AG08396 (cell line): ENCODE measurements around the gene FNDC3B.
A peak's percentile ranks its signal among the peaks of the same experiment; 100 is the strongest.

ENCODE experiments used
- DNase-seq: peaks from one replicate; pipeline ENCODE4 v3.0.0; 2012; ENCODE audit warnings: low spot score, mixed read lengths

Gene FNDC3B

DNA sequence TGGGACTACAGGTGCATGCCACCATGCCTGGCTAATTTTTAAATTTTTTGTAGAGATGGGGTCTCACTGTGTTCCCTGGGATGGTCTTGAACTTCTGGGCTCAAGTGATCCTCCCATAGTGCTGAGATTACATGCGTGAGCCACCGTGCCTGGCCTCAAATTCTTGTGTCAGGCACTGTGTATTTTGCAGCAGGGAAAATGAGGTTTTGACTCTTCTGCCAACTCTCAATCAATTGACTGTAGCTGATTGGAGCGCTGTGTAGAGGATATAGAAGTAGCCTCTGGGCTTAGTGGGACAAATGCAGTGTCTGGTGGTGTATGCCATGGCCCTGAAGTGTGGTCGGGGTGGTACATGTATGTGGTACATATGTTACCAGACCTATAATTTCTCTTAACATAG is 152.3 kb downstream of the FNDC3B start:
- no peak for DNase-seq

DNA sequence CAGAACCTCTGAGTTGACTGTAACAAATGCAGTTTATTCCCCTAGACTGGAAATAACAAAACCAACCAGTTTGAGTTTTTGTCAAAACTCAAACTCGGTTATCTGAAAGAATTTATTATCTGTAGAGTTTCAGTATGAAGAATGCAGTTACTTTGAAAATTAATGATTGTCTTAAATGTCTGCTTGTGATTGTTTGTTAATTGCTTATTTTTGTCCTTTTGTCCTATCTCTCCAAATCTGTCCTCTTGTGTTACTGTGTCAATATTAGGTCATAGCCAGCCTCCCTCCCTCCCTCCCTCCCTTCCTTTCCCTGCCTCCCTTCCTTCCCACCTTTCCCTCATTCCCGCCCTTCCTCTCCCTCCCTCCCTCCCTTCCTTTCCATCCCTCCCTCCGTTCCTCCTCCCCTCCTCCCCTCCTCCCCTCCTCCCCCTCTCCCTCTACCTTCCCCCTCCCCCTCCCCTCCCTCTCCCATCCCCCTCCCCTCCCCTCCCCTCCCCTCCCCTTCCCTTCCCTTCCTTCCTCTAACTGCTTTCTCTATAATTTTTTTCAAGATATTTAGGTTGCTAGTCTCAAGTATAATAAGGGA is 153.5 kb downstream of the FNDC3B start:
- no peak for DNase-seq

DNA sequence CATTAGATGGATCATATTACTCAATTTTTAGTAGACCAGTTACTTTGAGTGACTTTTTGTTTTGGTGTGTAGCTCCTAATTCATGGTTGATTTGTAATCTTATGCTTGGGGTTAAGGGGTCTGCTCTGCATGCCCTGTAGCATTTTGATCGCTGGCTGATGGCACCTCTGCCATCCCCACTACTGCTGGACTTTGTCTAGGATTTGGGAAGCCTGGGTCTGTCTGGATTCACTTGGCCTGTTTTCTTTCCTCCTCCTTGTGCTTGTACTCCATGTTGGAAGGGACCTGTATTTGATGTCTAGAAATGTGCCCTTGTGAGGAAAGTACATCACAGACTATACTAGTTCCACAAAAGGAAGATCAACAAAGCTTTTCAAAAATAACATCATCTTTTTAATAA is 154.1 kb downstream of the FNDC3B start:
- no peak for DNase-seq

DNA sequence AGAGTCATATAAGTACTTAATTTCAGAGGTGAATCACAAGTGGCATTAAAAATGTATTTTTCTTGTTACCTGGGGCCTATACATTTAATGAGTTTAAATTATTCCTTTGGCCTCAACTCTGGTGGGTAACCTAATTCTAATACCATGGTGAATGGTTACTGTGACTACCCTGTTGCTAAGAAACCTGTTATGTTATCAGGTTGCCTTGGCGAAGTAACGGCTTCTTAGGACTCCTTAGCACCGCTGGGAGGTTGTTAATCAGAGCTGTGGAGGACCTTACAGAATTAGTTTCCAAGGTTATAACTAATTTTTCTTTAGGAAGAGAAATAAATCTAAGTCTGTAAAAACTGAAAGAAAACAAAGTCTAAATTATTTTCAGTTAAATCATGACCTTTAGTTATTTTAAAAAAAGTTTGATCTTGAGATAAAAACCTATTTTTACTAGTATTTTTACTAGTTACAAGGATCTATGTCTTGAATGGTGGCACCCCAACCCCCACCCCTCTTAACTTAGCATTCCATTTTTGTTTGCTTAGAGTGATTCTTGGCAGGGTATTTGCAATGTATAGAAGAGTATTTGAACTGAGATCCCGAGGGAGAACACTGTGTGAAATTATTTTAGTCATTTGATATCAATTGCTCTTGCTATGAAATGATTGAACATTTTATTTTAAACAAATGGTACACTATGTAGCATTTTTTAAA is 155.5 kb downstream of the FNDC3B start:
- DNase-seq = no peak

DNA sequence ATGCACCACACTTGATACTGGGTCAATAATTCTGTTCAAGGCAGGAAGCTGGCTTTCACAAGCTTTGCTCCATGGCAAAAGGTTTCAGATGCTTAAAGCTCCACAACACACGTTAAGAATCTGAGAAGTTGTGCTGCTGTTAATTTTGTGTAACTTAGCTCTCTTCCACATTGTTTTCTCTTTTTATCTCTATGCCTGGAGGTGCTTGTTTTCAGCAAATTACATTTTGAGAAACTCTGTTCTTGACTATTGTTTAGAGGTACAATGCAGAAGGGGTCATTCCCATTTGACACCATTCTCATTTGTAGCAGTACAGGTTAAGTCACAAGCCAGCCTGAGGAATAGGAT is 156.0 kb downstream of the FNDC3B start:
- no peak for DNase-seq

DNA sequence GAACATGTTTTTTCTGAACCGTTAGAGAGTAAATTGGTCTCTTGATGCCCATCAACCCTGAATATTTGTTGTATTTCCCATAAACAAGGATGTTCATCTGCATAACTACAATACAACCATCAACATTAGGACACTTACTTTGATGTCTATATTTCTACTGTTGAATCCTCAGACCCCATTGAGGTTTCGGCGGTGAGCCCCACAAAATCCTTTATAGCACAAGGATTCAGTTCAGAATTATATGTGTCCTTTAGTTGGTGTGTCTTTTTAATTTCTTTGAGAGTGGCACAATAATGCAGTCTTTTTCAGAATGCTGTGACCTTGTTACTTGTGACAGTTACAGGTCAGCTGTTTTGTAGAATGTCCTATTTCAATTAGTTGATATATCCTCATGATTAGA is 158.0 kb downstream of the FNDC3B start:
- no peak for DNase-seq

DNA sequence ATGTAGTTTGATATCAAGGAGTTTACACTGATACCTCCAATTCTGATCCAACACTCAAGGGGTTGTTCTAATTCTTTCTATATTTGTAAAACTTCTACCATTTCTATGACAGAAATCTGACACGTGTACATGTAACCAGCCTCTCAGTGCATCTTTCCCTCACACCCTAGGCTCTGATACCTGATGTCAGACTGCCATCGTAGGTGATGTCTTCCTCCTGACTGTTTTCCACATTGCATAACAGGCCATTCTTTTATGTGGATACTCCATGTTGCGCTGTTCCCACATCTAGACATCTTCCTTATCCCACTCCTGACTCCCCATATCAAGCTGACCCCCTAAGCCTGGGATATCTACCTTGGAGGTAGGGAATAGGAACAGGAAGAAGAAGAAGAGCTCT is 159.1 kb downstream of the FNDC3B start:
- no peak for DNase-seq

DNA sequence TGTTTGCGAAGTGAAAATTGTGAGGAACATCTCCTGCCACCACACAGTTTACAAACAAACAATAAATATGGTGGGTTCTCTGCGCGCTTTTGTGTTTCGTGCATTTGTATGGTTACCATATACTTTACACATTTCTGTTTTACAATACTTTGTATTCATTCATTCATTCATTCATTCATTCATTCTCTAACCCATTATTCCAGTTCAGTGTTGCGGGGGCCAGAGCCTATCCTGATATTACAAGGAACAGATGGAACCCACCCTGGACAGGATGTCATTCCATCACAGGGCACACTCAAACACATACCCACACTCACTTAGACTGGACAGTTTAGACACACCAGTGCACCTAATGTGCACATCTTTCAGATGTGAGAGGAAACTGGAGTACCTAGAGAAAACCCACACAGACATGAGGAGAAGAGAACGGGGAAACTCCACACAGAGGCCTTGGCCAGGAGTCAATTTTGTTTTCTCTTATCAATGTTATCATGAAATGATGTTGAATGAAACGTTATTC is 160.5 kb downstream of the FNDC3B start:
- DNase-seq = no peak

DNA sequence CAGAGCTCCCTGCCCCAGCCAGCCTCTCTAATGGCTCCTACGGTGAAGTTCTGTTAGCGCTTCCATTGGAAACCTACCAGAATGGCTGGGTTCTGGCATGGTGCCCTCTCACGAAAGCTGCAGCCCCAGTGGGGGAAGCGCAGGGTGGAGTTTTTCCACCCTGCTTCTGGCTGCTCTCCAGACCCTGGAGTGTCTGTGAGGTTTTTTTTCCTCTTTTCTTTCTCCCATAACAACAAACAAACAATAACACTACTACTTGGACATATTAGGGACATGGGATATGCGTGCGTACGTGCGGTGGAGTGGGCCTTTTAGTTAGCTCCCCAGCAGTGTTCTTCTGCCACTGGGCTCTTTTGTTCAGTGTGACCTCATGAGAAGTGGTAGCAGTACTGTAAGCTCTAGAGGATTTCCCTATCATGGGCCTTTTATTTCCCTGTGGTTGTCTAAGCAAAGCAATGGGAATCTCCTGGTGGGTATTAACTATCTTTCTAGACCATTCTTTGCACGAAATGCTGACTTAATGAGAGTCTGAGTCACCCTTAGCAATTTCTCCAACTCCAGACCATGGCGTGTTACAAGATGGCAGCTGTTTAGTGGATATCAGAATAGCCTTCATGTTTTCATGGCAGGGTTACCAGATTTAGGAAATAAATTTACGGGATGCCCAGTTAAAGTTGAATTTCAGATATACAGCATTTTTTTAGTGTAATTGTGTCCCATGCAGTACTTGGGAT is 161.9 kb downstream of the FNDC3B start:
- DNase-seq = peak; percentile 55

DNA sequence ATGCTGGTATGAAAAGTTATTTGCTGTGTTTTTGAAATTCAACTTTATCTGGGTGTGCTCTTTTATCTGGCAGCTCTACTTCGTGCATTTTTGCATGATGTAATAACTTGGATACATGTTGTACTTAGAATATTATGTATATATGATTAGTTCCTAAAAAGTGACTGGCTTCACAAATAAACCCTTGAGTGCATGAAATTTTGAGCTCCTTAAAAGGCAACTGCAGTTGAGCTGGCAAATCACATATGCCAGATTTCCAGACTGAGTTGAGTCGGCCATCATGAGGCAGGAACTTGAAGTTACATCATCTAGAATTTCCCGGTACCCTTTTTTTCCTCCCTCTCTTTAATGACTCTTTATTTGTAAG is 162.5 kb downstream of the FNDC3B start:
- DNase-seq = peak; percentile 43

DNA sequence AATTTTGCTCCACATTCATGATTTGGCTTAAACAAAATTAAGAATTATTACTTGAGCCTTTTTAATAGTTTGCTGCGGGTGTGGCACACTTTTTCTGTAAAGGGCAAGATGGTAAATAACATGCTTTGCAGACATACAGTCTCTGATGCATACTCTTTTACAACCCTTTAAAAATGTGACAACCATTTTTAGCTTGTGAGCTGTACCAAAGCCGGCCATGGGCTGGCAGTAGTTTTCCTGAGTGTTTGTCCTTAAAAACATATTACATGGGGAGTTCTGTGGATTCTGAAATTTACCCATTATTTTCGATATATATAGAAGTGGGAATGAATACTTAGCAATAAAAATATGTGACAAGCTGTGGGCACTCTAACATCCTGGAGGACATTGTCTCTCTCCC is 163.4 kb downstream of the FNDC3B start:
- no peak for DNase-seq

DNA sequence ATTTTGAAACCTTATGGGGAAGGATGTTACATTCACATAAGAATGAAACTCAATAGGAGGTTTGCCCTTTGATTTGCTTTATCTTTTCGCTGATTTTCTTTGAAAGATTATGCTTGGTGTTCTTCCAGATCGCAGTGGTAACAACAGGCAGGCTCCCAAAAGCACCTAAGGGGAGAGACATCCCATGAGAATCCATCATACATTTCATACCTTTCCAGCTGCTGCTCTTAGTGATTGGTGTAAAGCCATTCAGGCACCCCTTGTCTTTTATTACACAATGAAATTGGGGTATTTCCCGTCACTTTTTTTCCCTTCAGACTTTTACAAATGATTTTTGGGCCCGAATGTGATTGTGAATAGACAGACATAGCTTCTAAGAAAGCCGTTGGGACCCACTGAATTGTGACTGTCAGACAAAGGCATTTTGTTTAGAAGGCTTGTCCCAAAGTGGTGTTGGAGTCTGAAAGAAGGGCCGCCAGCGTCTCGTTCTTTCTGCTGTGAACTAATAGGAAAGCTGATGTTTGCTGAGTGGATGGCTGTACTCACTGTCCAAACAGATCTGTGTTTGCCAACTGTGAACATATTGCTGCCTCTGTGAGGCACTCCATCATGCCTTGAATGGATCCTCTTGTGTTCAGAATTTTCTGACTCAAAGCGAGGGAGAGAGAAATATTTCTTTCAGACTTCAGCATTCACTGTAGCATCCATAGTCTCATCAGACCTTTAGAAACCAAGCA is 164.3 kb downstream of the FNDC3B start:
- DNase-seq = no peak

DNA sequence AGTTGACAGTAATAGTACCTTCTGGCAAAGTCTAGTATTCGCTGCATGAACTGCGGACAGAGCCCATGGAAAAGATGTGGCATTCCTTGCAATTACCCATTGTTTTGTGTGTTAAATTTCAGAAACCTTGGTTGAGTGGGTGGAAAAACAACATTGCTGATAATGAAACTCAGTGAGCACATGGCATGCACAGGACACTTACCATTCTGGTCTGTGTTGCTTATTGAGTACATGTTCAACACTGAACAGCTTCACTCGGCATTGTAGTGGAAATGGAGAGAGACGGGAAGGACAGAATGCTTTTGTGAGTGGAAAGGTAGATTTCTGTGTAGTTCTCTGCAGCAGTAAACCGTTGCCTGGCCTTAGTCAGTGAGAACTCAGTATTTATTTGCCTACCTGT is 165.3 kb downstream of the FNDC3B start:
- no peak for DNase-seq

DNA sequence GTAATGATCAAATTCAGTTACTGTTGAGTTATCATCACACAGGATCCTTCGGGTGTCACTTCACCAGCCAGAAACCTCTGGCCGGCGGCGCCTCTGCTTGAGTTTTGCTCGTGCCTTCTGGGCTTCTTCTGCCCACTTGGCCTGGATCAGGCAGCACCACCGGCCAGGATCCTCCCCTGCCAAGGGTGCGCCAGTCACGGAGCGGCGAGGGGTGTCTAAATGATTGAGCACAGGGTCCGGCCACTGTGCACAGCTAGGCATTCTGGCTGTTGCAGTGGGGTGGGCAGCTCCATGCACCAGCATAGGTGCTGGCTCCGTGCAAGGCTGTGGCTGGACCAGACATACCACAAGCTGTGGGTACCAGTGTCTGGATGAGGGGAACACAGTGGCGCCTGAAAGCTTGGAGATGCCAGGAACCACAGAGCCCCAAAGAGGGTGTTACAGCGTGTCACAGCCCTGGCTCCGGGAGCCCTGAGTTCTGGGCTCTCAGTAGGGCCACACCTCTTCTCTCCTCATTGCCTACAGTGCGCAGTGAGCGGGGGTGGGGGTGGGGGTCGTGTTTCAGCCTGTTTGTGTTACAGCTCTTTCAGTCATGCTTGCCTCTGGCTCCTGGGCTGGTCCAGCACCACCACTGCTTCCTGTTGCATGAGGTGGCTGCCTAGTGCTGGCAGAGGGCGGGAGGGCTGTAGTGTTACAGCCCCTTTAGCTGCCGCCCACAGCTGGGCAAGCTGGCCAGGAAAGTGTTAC is 169.4 kb downstream of the FNDC3B start:
- no peak for DNase-seq

DNA sequence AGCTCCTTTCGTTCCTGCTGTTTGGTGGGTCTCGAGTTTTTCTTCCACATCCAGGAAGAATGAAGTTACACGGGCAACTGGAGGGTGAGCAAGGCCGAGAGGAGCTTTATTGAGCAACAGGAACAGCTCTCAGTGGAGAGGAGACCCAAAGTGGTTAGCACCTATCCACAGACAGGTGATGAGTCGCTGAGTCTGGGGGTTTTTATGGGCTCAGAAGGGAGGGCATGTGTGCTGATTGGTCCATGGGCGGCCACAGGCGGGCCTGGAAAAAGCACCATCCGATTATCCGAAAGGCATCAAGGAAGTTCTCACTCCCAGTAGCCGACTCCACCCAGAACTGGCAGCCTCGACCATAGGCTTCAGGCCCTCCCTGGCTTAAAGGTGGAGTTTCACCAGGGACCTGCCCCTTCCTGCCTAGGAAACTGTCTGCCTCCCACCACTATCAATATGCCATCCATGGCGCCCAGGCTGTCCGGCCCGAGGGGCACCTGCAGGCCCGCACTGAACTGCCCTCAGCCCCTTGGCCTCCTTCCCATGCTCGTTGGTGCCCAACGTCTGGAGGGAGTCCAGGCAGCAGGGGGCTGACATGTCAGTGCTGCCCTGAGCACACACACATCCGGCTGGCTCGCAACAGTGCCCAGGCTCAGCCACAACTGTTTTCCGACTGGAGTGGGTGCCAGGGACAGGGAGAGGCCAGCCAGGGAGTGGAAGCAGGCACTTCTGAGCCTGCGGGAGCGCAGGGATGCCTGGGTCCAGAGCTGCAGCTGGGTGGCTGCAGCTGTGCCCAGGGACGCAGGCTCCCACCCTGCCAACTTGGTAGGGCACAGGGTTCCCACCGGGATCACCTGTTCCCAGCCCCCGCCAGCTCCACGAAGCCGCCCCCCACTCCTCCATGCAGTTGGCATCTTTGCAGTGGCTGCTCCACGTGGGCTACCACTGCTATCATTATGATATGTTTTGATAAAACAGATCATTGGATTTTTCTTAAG is 170.2 kb downstream of the FNDC3B start:
- DNase-seq = no peak

DNA sequence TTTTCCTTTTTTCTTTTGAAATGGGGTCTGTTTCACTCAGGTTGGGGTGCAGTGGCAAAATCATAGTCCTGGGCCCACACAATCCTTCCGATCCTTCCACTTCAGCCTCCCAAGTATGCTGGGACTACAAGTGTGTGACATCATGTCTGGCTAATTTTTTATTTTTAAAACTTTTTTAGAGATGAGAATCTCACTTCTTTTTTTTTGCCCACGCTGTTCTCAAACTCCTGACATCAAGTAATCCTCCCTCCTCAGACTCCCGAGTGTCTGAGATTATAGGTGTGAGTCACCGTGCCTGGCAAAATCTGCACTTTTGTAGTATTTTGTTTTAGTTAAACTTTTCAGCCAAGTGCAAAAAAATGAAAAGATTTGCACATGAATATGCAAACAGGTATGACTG is 171.0 kb downstream of the FNDC3B start:
- DNase-seq = no peak

DNA sequence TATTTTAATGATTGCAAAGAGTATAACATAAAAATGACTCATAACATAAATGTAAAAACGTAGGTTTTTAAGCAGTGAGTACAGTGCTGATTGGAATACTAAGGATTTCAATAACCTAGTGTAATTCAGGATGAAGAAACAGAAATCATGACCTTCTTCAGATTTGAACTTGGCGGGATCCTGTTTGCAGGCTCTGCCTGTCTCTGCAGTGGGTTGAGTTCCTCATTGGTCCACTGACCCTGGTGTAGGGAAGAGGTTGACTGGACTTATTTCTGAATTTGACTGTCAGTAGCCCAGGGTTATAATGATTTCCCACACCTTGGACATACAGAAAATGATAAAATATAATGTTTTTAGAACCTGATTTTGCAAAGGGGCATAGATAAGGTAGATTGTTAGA is 171.7 kb downstream of the FNDC3B start:
- no peak for DNase-seq

DNA sequence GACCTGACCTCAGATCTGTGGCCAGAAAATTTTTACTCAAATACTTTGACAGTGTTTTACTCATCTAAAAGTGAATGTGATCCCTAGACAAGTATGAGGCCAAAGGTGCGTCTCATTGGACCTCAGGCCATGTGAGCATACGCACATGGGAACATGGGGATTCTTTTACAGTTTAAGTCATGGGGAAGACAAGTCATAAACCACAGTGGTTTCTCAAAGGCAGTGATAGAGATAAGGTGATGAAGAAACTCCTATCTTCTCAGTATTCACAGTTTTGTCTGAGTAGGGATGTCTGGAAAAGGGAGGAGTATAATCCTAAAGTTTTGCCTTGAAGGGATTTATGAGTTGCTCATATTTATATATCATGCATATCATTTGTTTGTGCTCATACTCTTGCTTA is 173.8 kb downstream of the FNDC3B start:
- DNase-seq = no peak

DNA sequence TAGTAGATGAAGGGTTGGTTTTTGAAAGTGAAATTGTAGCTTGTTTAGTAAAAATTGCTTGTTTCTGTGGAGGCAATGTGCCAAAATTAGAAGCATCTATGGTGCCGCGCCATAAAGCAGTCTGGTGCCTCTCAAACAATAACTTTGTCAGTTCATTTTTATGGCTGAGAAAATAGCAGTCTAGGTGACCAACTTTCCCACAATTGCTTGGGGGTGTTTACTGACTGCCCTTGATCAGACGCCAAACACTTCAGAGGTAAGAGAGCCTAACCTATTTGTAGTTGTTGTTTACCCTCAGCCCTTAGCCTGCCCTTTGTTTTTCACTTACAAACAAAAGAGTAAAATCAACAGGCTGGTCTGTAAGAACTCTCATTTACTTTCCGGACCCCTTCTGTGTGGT is 174.5 kb downstream of the FNDC3B start:
- no peak for DNase-seq

DNA sequence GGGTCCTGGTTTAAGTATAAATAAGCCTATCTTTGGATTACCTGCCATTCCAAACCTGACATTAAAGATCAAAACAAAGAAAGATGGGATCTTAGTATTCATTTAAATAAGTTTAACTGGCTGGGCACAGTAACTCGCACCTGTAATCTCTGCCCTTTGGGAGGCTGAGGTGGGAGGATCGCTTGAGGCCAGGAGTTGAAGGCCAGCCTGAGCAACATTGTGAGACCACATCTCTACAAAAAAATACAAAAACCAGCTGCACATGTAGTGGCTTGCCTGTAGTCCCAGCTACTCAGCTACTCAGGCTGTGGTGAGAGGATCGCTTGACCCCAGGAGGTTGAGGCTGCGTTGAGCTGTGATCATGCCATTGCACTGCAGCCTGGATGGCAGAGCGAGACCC is 176.9 kb downstream of the FNDC3B start:
- DNase-seq = no peak

DNA sequence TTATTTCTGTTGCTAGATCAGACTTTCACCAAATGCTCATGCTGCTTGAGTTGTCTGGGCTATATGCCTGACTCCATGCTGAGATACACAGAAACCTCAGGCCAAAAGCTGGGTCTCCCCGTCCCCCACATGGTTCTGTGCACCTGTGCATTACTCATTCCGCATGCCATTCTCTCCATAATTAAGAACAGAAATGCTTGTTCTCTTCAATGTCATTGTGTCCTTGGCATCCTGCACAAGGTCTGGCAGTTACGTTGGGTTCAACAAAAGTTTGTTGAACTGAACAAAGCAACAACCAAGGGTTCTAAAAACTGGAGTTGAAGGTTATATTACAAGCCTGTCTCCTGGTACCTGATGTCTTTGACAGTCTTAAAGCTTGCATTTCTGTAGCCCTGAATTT is 177.5 kb downstream of the FNDC3B start:
- DNase-seq = no peak
